RWPE2 (cell line): ENCODE data around the gene DGCR8.
A peak's percentile ranks its signal among the peaks of the same experiment; 100 is the strongest.

Experiments used
- ATAC-seq: fragments of 200-7000 bp; cut with Tn5 transposase; 3 replicates; pipeline ENCODE4 v1.9.1; 2021; ENCODE audit warnings: low read depth
- DNase-seq: peaks from one replicate; pipeline ENCODE4 v3.0.0-alpha.2; 2020; ENCODE audit warnings: low spot score
- H3K27ac ChIP-seq: fragments of 450-650 bp; 2 replicates; pipeline ENCODE4 v1.5.1; 2017; ENCODE audit warnings: mild to moderate bottlenecking; ENCODE audit not compliant: poor library complexity, severe bottlenecking
- H3K27me3 ChIP-seq: fragments of 250-450 bp; sonication (Bioruptor Pico); 2 replicates; pipeline ENCODE4 v1.5.1; 2021; ENCODE audit warnings: mild to moderate bottlenecking, moderate library complexity; ENCODE audit not compliant: insufficient read depth, poor library complexity, severe bottlenecking
- H3K36me3 ChIP-seq: fragments of 250-450 bp; sonication (Bioruptor Pico); 2 replicates; pipeline ENCODE4 v1.5.1; 2020; ENCODE audit warnings: low read depth, mild to moderate bottlenecking, moderate library complexity
- H3K4me1 ChIP-seq: fragments of 250-450 bp; sonication (Bioruptor Pico); 2 replicates; pipeline ENCODE4 v1.5.1; 2021; ENCODE audit warnings: mild to moderate bottlenecking, moderate library complexity; ENCODE audit not compliant: insufficient read depth, poor library complexity, severe bottlenecking
- H3K4me3 ChIP-seq: fragments of 250-450 bp; sonication (Bioruptor Pico); 2 replicates; pipeline ENCODE4 v1.5.1; 2021; ENCODE audit warnings: mild to moderate bottlenecking, moderate library complexity; ENCODE audit not compliant: severe bottlenecking
- H3K9me3 ChIP-seq: fragments of 250-450 bp; sonication (Bioruptor Pico); 2 replicates; pipeline ENCODE4 v1.5.1; 2021; ENCODE audit warnings: mild to moderate bottlenecking, moderate library complexity; ENCODE audit not compliant: severe bottlenecking
- CTCF ChIP-seq: fragments of 450-650 bp; IDR thresholded peaks from one replicate; pipeline ENCODE4 v1.5.1; 2017; ENCODE audit warnings: mild to moderate bottlenecking, moderate library complexity; ENCODE audit not compliant: poor library complexity, severe bottlenecking

DGCR8 gene

GRCh38 chr22:20034143-20034542 is 45.9 kb upstream of the DGCR8 start:
- Histone ChIP-seq H3K27me3 (no peaks in the 10 kb centered on the region), H3K27ac (no peak overlapping the region), H3K9me3 (no peaks in the 10 kb centered on the region), H3K4me3 (no peak overlapping the region), H3K36me3 (0 out of 2 replicates have a peak, but pooled peaks cover 6% of the 10 kb centered on the region), H3K4me1 (peaks cover 7% of the 10 kb centered on the region)
- TF ChIP-seq CTCF = no peak
- no peak for ATAC-seq
- no peak for DNase-seq

- TF ChIP-seq CTCF = no peak
- Histone ChIP-seq H3K27me3 (no peaks in the 10 kb centered on the region), H3K4me1 (peaks cover 7% of the 10 kb centered on the region), H3K36me3 (0 out of 2 replicates have a peak, but pooled peaks cover 6% of the 10 kb centered on the region), H3K9me3 (no peaks in the 10 kb centered on the region), H3K27ac (no peak overlapping the region), H3K4me3 (no peak overlapping the region)
- ATAC-seq (no peak), DNase-seq (peak; percentile 44)
These were observed 44.5 kb upstream of the DGCR8 start for GRCh38 chr22:20035375-20036083.

GRCh38 chr22:20036084-20036482 is 44.0 kb upstream of the DGCR8 start:
- Histone ChIP-seq H3K36me3 (0 out of 2 replicates have a peak, but pooled peaks cover 6% of the 10 kb centered on the region), H3K27me3 (no peaks in the 10 kb centered on the region), H3K4me3 (no peak overlapping the region), H3K9me3 (no peaks in the 10 kb centered on the region), H3K27ac (no peak overlapping the region), H3K4me1 (peaks cover 7% of the 10 kb centered on the region)
- ATAC-seq (no peak), DNase-seq (no peak)
- no peak for TF ChIP-seq CTCF

- ATAC-seq = no peak
- H3K4me1 ChIP-seq = peaks cover 7% of the 10 kb centered on the region
- TF ChIP-seq CTCF = no peak
- no peak overlapping the region for H3K4me3 ChIP-seq
- no peaks in the 10 kb centered on the region for H3K9me3 ChIP-seq
- H3K27me3 ChIP-seq = no peaks in the 10 kb centered on the region
- 0 out of 2 replicates have a peak, but pooled peaks cover 6% of the 10 kb centered on the region for H3K36me3 ChIP-seq
- no peak overlapping the region for H3K27ac ChIP-seq
- DNase-seq = peak; percentile 57
These were observed 43.3 kb upstream of the DGCR8 start for GRCh38 chr22:20036535-20037392.

- H3K27ac ChIP-seq = no peak overlapping the region
- DNase-seq = no peak
- peaks cover under 1% of the 10 kb centered on the region for H3K4me1 ChIP-seq
- no peak for ATAC-seq
- no peaks in the 10 kb centered on the region for H3K9me3 ChIP-seq
- 0 out of 2 replicates have a peak, but pooled peaks cover 6% of the 10 kb centered on the region for H3K36me3 ChIP-seq
- H3K27me3 ChIP-seq = no peaks in the 10 kb centered on the region
- no peak overlapping the region for H3K4me3 ChIP-seq
- TF ChIP-seq CTCF = no peak
These were observed 42.6 kb upstream of the DGCR8 start for GRCh38 chr22:20037419-20037818.
